Mesendoderm (in vitro differentiated cells): ENCODE results near the gene PEX11B.

Experiments used
- DNase-seq: peaks from one replicate; pipeline ENCODE4 v3.0.0; 2013
- H2AK5ac ChIP-seq: 2 replicates; pipeline ENCODE4 v1.6.1; 2013; ENCODE audit warnings: low read length, inconsistent platforms
- H2BK120ac ChIP-seq: 2 replicates; pipeline ENCODE4 v1.6.1; 2013; ENCODE audit warnings: low read depth, mild to moderate bottlenecking, low read length, moderate library complexity, mixed read lengths
- H2BK15ac ChIP-seq: replicated peaks from 2 replicates; pipeline ENCODE4 v1.6.1; 2013; ENCODE audit warnings: low read depth, mild to moderate bottlenecking, moderate library complexity
- H2BK5ac ChIP-seq: 2 replicates; pipeline ENCODE4 v1.6.1; 2013; ENCODE audit warnings: low read length, inconsistent platforms
- H3K18ac ChIP-seq: 2 replicates; pipeline ENCODE4 v1.6.1; 2013; ENCODE audit warnings: mild to moderate bottlenecking, low read length, mixed read lengths
- H3K23ac ChIP-seq: one replicate; pipeline ENCODE4 v1.6.1; 2013; ENCODE audit warnings: low read length
- H3K27ac ChIP-seq: 2 replicates; pipeline ENCODE4 v1.5.1; 2013; ENCODE audit warnings: low read depth, mild to moderate bottlenecking, inconsistent platforms, low read length, moderate library complexity
- H3K27me3 ChIP-seq: 2 replicates; pipeline ENCODE4 v1.6.1; 2013; ENCODE audit warnings: low read length, control low read depth, mild to moderate bottlenecking, inconsistent platforms; ENCODE audit not compliant: insufficient read depth, poor library complexity
- H3K36me3 ChIP-seq: 2 replicates; pipeline ENCODE4 v1.6.1; 2013; ENCODE audit warnings: low read length, inconsistent platforms; ENCODE audit not compliant: control insufficient read depth, insufficient read depth
- H3K4ac ChIP-seq: one replicate; pipeline ENCODE4 v1.6.1; 2013; ENCODE audit warnings: low read depth, mild to moderate bottlenecking, low read length, moderate library complexity
- H3K4me1 ChIP-seq: 2 replicates; pipeline ENCODE4 v1.6.1; 2013; ENCODE audit warnings: low read depth, low read length, inconsistent platforms; ENCODE audit not compliant: control insufficient read depth
- H3K4me2 ChIP-seq: 2 replicates; pipeline ENCODE4 v1.6.1; 2013; ENCODE audit warnings: low read length
- H3K4me3 ChIP-seq: 2 replicates; pipeline ENCODE4 v1.5.1; 2013; ENCODE audit warnings: mild to moderate bottlenecking, low read length
- H3K56ac ChIP-seq: one replicate; pipeline ENCODE4 v1.6.1; 2013; ENCODE audit warnings: low read length
- H3K79me1 ChIP-seq: 2 replicates; pipeline ENCODE4 v1.6.1; 2013; ENCODE audit warnings: low read length, inconsistent platforms
- H3K79me2 ChIP-seq: 2 replicates; pipeline ENCODE4 v1.6.1; 2013; ENCODE audit warnings: mild to moderate bottlenecking, low read length; ENCODE audit not compliant: control insufficient read depth, insufficient read depth
- H3K9ac ChIP-seq: 2 replicates; pipeline ENCODE4 v1.6.1; 2013; ENCODE audit warnings: low read length, inconsistent platforms
- H4K5ac ChIP-seq: one replicate; pipeline ENCODE4 v1.6.1; 2013; ENCODE audit warnings: low read length
- H4K8ac ChIP-seq: one replicate; pipeline ENCODE4 v1.6.1; 2013; ENCODE audit warnings: low read depth, mild to moderate bottlenecking, control low read depth, low read length, moderate library complexity
- WGBS: extraction: QIAGEN DNeasy Blood & Tissue Kit; methylation state at CpG from one replicate; pipeline ENCODE4 v1.1.7; 2013; ENCODE audit warnings: low lambda C conversion rate, missing lambda C conversion rate; ENCODE audit not compliant: insufficient coverage; ENCODE audit errors: extremely low coverage; 5-methylcytosine and 5-hydroxymethylcytosine counted together

PEX11B gene

GRCh38 chr1:145916745-145917144, 1.8 kb downstream of the PEX11B start:
- Histone ChIP-seq H3K36me3 (no peaks in the 10 kb centered on the region), H2BK5ac (no peak overlapping the region), H3K27ac (no peak overlapping the region), H3K9ac (no peak overlapping the region), H3K79me1 (no peaks in the 10 kb centered on the region), H2BK15ac (no peak overlapping the region), H4K5ac (no peak overlapping the region), H2AK5ac (no peak overlapping the region), H3K4me3 (no peak overlapping the region), H3K18ac (no peak overlapping the region), H2BK120ac (no peak overlapping the region), H3K4ac (no peak overlapping the region), H3K56ac (no peak overlapping the region), H3K27me3 (no peaks in the 10 kb centered on the region), H4K8ac (no peak overlapping the region), H3K79me2 (no peaks in the 10 kb centered on the region), H3K4me1 (no peaks in the 10 kb centered on the region), H3K4me2 (no peak overlapping the region), H3K23ac (no peak overlapping the region)
- no CpG with 5 or more reads among the region's 5 CpGs for WGBS
- DNase-seq, result no peak

GRCh38 chr1:145912128-145912641, 6.3 kb downstream of the PEX11B start:
- Histone ChIP-seq H3K79me2 (no peaks in the 10 kb centered on the region), H3K27me3 (no peaks in the 10 kb centered on the region), H3K18ac (no peak overlapping the region), H2BK5ac (no peak overlapping the region), H4K5ac (no peak overlapping the region), H3K56ac (no peak overlapping the region), H3K36me3 (no peaks in the 10 kb centered on the region), H4K8ac (no peak overlapping the region), H3K4me3 (no peak overlapping the region), H3K79me1 (no peaks in the 10 kb centered on the region), H3K4me1 (peaks cover 3% of the 10 kb centered on the region), H3K4ac (no peak overlapping the region), H2BK120ac (no peak overlapping the region), H3K23ac (no peak overlapping the region), H2BK15ac (no peak overlapping the region), H3K9ac (no peak overlapping the region), H3K4me2 (no peak overlapping the region), H3K27ac (no peak overlapping the region), H2AK5ac (no peak overlapping the region)
- no CpG with 5 or more reads among the region's 11 CpGs for WGBS
- DNase-seq, result no peak

DNA sequence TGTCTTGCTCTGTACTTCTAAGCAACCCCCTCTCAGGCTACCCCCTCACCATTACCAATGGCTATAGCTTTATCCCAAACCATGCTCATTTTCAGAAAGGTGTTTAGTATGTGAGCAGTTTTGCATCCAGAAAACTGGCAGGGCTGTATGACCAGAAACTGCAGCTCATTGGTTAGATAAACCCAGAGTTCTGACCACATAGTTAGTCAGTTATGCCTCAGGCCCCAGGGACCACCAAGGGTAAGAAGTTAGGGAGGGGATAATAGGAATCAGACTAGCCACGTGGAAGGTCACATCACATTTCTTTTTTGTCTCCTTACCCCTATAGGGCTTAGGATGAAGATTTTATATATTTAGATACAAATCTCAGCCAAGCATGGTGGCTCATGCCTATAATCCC, 9.9 kb downstream of the PEX11B start:
- H3K79me1 ChIP-seq, result no peaks in the 10 kb centered on the region
- H3K79me2 ChIP-seq, result no peaks in the 10 kb centered on the region
- H3K18ac ChIP-seq, result no peak overlapping the region
- H4K8ac ChIP-seq, result no peak overlapping the region
- H3K56ac ChIP-seq, result no peak overlapping the region
- no peak overlapping the region for H3K4me3 ChIP-seq
- no peak overlapping the region for H2AK5ac ChIP-seq
- H3K4me2 ChIP-seq, result no peak overlapping the region
- no peak overlapping the region for H2BK120ac ChIP-seq
- H3K4ac ChIP-seq, result no peak overlapping the region
- no peak overlapping the region for H4K5ac ChIP-seq
- no peak overlapping the region for H3K27ac ChIP-seq
- no peak overlapping the region for H3K9ac ChIP-seq
- no peak overlapping the region for H2BK15ac ChIP-seq
- DNase-seq, result no peak
- no peaks in the 10 kb centered on the region for H3K36me3 ChIP-seq
- H3K27me3 ChIP-seq, result no peaks in the 10 kb centered on the region
- H2BK5ac ChIP-seq, result no peak overlapping the region
- no peak overlapping the region for H3K23ac ChIP-seq
- no CpG with 5 or more reads among the region's 1 CpG for WGBS
- peaks cover 3% of the 10 kb centered on the region for H3K4me1 ChIP-seq

DNA sequence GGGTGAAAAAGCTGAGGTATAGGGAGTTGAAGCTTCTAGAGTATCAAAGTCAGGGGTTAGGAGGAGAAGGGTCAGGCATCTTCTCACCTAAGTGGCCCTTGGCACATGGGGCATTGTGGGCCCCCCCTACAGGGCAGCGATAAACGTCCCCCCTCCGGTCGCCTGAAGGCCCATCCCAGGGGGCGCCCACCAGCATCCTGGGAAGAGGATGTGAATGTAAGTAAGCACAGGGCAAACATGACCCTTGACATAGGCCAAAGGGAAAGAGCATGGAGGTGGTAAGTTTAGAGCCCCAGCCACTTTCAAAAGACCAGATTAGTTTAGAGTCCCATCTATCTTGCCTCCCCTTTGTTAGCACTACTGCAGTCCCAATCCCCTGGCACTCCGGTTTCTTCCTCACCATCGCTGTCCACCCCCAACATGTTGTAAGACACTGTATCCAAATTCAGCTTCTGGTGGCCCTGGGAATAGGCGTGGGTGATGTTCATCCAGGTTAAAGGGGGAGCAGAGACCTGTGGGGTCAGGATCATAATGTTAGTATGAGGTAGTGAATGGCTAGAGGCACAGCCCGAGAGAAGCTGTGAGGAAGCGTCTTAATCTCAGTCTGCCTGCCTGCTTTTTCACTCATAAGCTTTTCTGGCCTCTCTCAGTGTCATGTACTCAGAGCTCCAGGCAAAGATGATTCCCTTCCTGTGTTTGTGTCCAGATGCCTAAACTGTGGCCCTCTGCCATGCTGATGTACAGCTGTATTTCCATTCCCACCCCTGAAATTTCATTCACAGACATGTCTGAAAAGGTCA, 11.4 kb downstream of the PEX11B start:
- no peak overlapping the region for H2BK5ac ChIP-seq
- H3K4ac ChIP-seq, result no peak overlapping the region
- H3K36me3 ChIP-seq, result no peaks in the 10 kb centered on the region
- no peak overlapping the region for H3K23ac ChIP-seq
- WGBS, result no CpG with 5 or more reads among the region's 10 CpGs
- no peaks in the 10 kb centered on the region for H3K27me3 ChIP-seq
- H2BK120ac ChIP-seq, result no peak overlapping the region
- no peaks in the 10 kb centered on the region for H3K79me2 ChIP-seq
- no peak overlapping the region for H3K18ac ChIP-seq
- H3K56ac ChIP-seq, result peak overlapping the region; percentile 25
- no peak overlapping the region for H3K4me3 ChIP-seq
- H3K79me1 ChIP-seq, result no peaks in the 10 kb centered on the region
- DNase-seq, result no peak
- H4K5ac ChIP-seq, result no peak overlapping the region
- H2AK5ac ChIP-seq, result no peak overlapping the region
- H3K27ac ChIP-seq, result no peak overlapping the region
- H3K4me2 ChIP-seq, result no peak overlapping the region
- H2BK15ac ChIP-seq, result no peak overlapping the region
- no peak overlapping the region for H3K9ac ChIP-seq
- H4K8ac ChIP-seq, result no peak overlapping the region
- H3K4me1 ChIP-seq, result peaks cover 3% of the 10 kb centered on the region

DNA sequence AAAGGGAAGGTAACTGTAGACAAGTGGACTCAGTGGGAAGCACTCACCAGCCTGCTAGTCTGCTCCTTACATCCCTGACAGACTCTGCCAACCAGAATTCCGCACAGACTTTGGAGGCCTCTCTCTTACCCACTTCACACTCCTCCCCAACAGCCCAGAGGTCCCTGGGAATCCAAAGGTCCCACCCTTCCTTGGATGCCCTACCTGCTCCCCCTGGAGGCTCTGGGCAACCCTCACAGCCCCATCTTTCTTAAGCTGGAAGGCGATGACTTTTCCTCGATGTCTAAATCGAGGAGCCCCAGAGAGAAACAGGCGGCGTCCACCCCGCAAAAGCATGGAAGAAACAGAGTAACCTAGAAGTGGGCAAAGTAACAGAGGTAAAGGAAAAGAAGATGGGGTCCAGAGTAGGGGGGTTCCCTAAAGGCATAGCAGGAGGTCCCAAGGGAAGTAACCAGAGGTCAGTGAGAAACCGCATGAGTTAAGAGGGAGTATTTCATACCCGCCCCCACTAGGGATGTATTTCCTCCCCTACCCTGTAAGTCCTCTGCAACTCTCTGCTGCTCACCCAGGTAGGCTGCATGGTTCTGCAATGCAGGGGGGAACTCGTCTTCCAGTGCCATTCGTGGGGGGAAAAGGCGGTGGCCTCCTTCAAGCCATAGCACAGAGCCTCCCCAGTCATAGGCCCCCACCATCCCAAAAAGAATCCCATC, 17.1 kb downstream of the PEX11B start:
- H3K79me2 ChIP-seq, result no peaks in the 10 kb centered on the region
- H3K4me1 ChIP-seq, result no peaks in the 10 kb centered on the region
- no peak overlapping the region for H2AK5ac ChIP-seq
- no peak overlapping the region for H2BK120ac ChIP-seq
- no peak overlapping the region for H2BK5ac ChIP-seq
- no peaks in the 10 kb centered on the region for H3K36me3 ChIP-seq
- H3K18ac ChIP-seq, result no peak overlapping the region
- no peak overlapping the region for H3K56ac ChIP-seq
- H3K9ac ChIP-seq, result no peak overlapping the region
- no peak overlapping the region for H2BK15ac ChIP-seq
- no peak overlapping the region for H3K4ac ChIP-seq
- no peak overlapping the region for H3K4me2 ChIP-seq
- no peaks in the 10 kb centered on the region for H3K79me1 ChIP-seq
- no peak overlapping the region for H4K5ac ChIP-seq
- no peak overlapping the region for H3K27ac ChIP-seq
- WGBS, result no CpG with 5 or more reads among the region's 12 CpGs
- DNase-seq, result peak; percentile 45
- H3K23ac ChIP-seq, result no peak overlapping the region
- H3K27me3 ChIP-seq, result no peaks in the 10 kb centered on the region
- H4K8ac ChIP-seq, result no peak overlapping the region
- H3K4me3 ChIP-seq, result no peak overlapping the region
